Activated T-helper 2 cell treated with anti-CD3 and anti-CD28 coated beads, Interferon-gamma antibody, Interleukin-2, Interleukin-4, amounts not matched to agents 10 μg/mL and 5 μg/mL and 100 μg/mL, durations not matched to agents 14 hours and 24 hours and 36 hours (primary cell): ENCODE data around the gene CDKN1C. TPM values are rescaled to one million over a fixed set of nuclear protein-coding genes. Genes with fewer than 3 reads are reported as not detected.

ENCODE experiments used
- DNase-seq: peaks from one replicate; pipeline ENCODE4 v3.0.0; 2021; ENCODE audit warnings: low spot score
- H3K27ac Mint-ChIP-seq: one replicate; pipeline ENCODE4 v1.8.0; 2021; ENCODE audit warnings: mixed read lengths
- H3K27me3 Mint-ChIP-seq: one replicate; pipeline ENCODE4 v1.8.0; 2021; ENCODE audit warnings: low read depth, mixed read lengths
- H3K36me3 Mint-ChIP-seq: one replicate; pipeline ENCODE4 v1.8.0; 2021; ENCODE audit warnings: low read depth, mixed read lengths
- H3K4me1 Mint-ChIP-seq: one replicate; pipeline ENCODE4 v1.8.0; 2021; ENCODE audit warnings: low read depth, mixed read lengths
- H3K4me3 Mint-ChIP-seq: one replicate; pipeline ENCODE4 v1.8.0; 2021; ENCODE audit warnings: low read depth, mild to moderate bottlenecking, moderate library complexity, mixed read lengths
- H3K9me3 Mint-ChIP-seq: one replicate; pipeline ENCODE4 v1.8.0; 2021; ENCODE audit warnings: mixed read lengths
- intact Hi-C: fragments of 100-400 bp; cut with micrococcal nuclease; formaldehyde crosslinking; loops from one replicate; pipeline ENCODE4 v1.15.1; 2023
- total RNA-seq: library from RNA; stranded (reverse); gene quantifications from 2 replicates; pipeline ENCODE4 v1.2.3, GENCODE V29; 2022

CDKN1C gene
- total RNA-seq, 1 donor from 2014 or later, result 1.7 TPM

GRCh38 chr11:2846056-2846455 lies 39.5 kb downstream of the CDKN1C start:
- no peak overlapping the region for H3K27ac Mint-ChIP-seq
- H3K9me3 Mint-ChIP-seq, result no peaks in the 10 kb centered on the region
- H3K4me3 Mint-ChIP-seq, result no peak overlapping the region
- H3K36me3 Mint-ChIP-seq, result no peaks in the 10 kb centered on the region
- DNase-seq, result no peak
- H3K27me3 Mint-ChIP-seq, result no peaks in the 10 kb centered on the region
- H3K4me1 Mint-ChIP-seq, result no peaks in the 10 kb centered on the region
- intact Hi-C loops, result no loop called here

GRCh38 chr11:2844996-2845395 lies 40.6 kb downstream of the CDKN1C start:
- Mint-ChIP-seq H3K4me3 (no peak overlapping the region), H3K36me3 (no peaks in the 10 kb centered on the region), H3K4me1 (no peaks in the 10 kb centered on the region), H3K27me3 (no peaks in the 10 kb centered on the region), H3K27ac (no peak overlapping the region), H3K9me3 (no peaks in the 10 kb centered on the region)
- DNase-seq, result no peak
- intact Hi-C loops, result no loop called here

- Mint-ChIP-seq H3K27me3 (no peaks in the 10 kb centered on the region), H3K36me3 (no peaks in the 10 kb centered on the region), H3K4me1 (no peaks in the 10 kb centered on the region), H3K27ac (no peak overlapping the region), H3K4me3 (no peak overlapping the region), H3K9me3 (no peaks in the 10 kb centered on the region)
- no peak for DNase-seq
- intact Hi-C loops, result no loop called here
These were observed 41.3 kb downstream of the CDKN1C start for GRCh38 chr11:2844116-2844842.

GRCh38 chr11:2843551-2843950 lies 42.0 kb downstream of the CDKN1C start:
- H3K4me1 Mint-ChIP-seq, result no peaks in the 10 kb centered on the region

GRCh38 chr11:2842876-2843275 lies 42.7 kb downstream of the CDKN1C start:
- no peaks in the 10 kb centered on the region for H3K27me3 Mint-ChIP-seq
- H3K27ac Mint-ChIP-seq, result no peak overlapping the region
- H3K4me1 Mint-ChIP-seq, result no peaks in the 10 kb centered on the region
- no peaks in the 10 kb centered on the region for H3K9me3 Mint-ChIP-seq
- H3K36me3 Mint-ChIP-seq, result no peaks in the 10 kb centered on the region
- intact Hi-C loops, result no loop called here
- no peak for DNase-seq
- H3K4me3 Mint-ChIP-seq, result no peak overlapping the region

More at GRCh38 chr11:2843551-2843950, 42.0 kb downstream of the CDKN1C start:
- Mint-ChIP-seq H3K27ac (no peak overlapping the region), H3K9me3 (no peaks in the 10 kb centered on the region), H3K4me3 (no peak overlapping the region), H3K36me3 (no peaks in the 10 kb centered on the region), H3K27me3 (no peaks in the 10 kb centered on the region)
- no peak for DNase-seq
- intact Hi-C loops, result no loop called here

- Mint-ChIP-seq H3K27me3 (no peaks in the 10 kb centered on the region), H3K4me3 (no peak overlapping the region), H3K27ac (no peak overlapping the region), H3K36me3 (no peaks in the 10 kb centered on the region), H3K4me1 (no peaks in the 10 kb centered on the region), H3K9me3 (no peaks in the 10 kb centered on the region)
- intact Hi-C loops, result no loop called here
- no peak for DNase-seq
These were observed 44.0 kb downstream of the CDKN1C start for GRCh38 chr11:2841411-2842190.

GRCh38 chr11:2839395-2839943 lies 46.1 kb downstream of the CDKN1C start:
- Mint-ChIP-seq H3K27ac (no peak overlapping the region), H3K27me3 (no peaks in the 10 kb centered on the region), H3K9me3 (no peaks in the 10 kb centered on the region), H3K36me3 (no peaks in the 10 kb centered on the region), H3K4me3 (no peak overlapping the region), H3K4me1 (no peaks in the 10 kb centered on the region)
- intact Hi-C loops, result no loop called here
- DNase-seq, result no peak

GRCh38 chr11:2838676-2839294 lies 46.8 kb downstream of the CDKN1C start:
- intact Hi-C loops, result no loop called here
- Mint-ChIP-seq H3K27ac (no peak overlapping the region), H3K4me1 (no peaks in the 10 kb centered on the region), H3K27me3 (no peaks in the 10 kb centered on the region), H3K36me3 (no peaks in the 10 kb centered on the region), H3K4me3 (no peak overlapping the region), H3K9me3 (no peaks in the 10 kb centered on the region)
- DNase-seq, result no peak

GRCh38 chr11:2838091-2838490 lies 47.5 kb downstream of the CDKN1C start:
- H3K4me1 Mint-ChIP-seq, result no peaks in the 10 kb centered on the region
- H3K27me3 Mint-ChIP-seq, result no peaks in the 10 kb centered on the region
- H3K36me3 Mint-ChIP-seq, result no peaks in the 10 kb centered on the region
- intact Hi-C loops, result no loop called here
- H3K4me3 Mint-ChIP-seq, result no peak overlapping the region
- no peak for DNase-seq
- no peaks in the 10 kb centered on the region for H3K9me3 Mint-ChIP-seq
- no peak overlapping the region for H3K27ac Mint-ChIP-seq

- no peaks in the 10 kb centered on the region for H3K36me3 Mint-ChIP-seq
- no peak overlapping the region for H3K27ac Mint-ChIP-seq
- H3K9me3 Mint-ChIP-seq, result no peaks in the 10 kb centered on the region
- no peaks in the 10 kb centered on the region for H3K27me3 Mint-ChIP-seq
- no peak for DNase-seq
- no peak overlapping the region for H3K4me3 Mint-ChIP-seq
- H3K4me1 Mint-ChIP-seq, result no peaks in the 10 kb centered on the region
- intact Hi-C loops, result no loop called here
These were observed 47.9 kb downstream of the CDKN1C start for GRCh38 chr11:2837651-2838050.

- Mint-ChIP-seq H3K27me3 (no peaks in the 10 kb centered on the region), H3K4me3 (no peak overlapping the region), H3K9me3 (no peaks in the 10 kb centered on the region), H3K27ac (no peak overlapping the region), H3K4me1 (no peaks in the 10 kb centered on the region), H3K36me3 (no peaks in the 10 kb centered on the region)
- no peak for DNase-seq
- intact Hi-C loops, result no loop called here
These were observed 48.4 kb downstream of the CDKN1C start for GRCh38 chr11:2837096-2837601.

- Mint-ChIP-seq H3K27ac (no peak overlapping the region), H3K36me3 (no peaks in the 10 kb centered on the region), H3K27me3 (no peaks in the 10 kb centered on the region), H3K4me3 (no peak overlapping the region), H3K9me3 (no peaks in the 10 kb centered on the region), H3K4me1 (no peaks in the 10 kb centered on the region)
- DNase-seq, result no peak
- intact Hi-C loops, result no loop called here
These were observed 49.1 kb downstream of the CDKN1C start for GRCh38 chr11:2836315-2837095.
